Nephron (organoid): ENCODE data around the gene BMERB1.

Experiments used
- H3K27ac Mint-ChIP-seq, 3 experiments: 2 replicates each; pipeline ENCODE4 v1.8.0; 2020; ENCODE audit warnings: mixed read lengths in 3 of 3, mild to moderate bottlenecking in 2 of 3, moderate library complexity in 1 of 3
- H3K27me3 Mint-ChIP-seq: 2 replicates; pipeline ENCODE4 v1.8.0; 2021; ENCODE audit warnings: low read depth, mild to moderate bottlenecking, moderate library complexity, mixed read lengths
- H3K36me3 Mint-ChIP-seq: 2 replicates; pipeline ENCODE4 v1.8.0; 2020; ENCODE audit warnings: low read depth, mixed read lengths
- H3K4me1 Mint-ChIP-seq: 2 replicates; pipeline ENCODE4 v1.8.0; 2020; ENCODE audit warnings: mixed read lengths
- H3K4me3 Mint-ChIP-seq, 3 experiments: 2 replicates each; pipeline ENCODE4 v1.8.0; 2020; ENCODE audit warnings: mild to moderate bottlenecking in 3 of 3, mixed read lengths in 3 of 3, moderate library complexity in 2 of 3
- H3K9me3 Mint-ChIP-seq: 2 replicates; pipeline ENCODE4 v1.8.0; 2020; ENCODE audit warnings: mixed read lengths
- CTCF ChIP-seq, 3 experiments: fragments of 200-600 bp; sonication (generic); IDR thresholded peaks; one replicate each; pipeline ENCODE4 v1.5.0; 2021; ENCODE audit warnings: antibody characterized with exemption in 3 of 3; ENCODE audit not compliant: unreplicated experiment in 3 of 3

BMERB1 gene

DNA sequence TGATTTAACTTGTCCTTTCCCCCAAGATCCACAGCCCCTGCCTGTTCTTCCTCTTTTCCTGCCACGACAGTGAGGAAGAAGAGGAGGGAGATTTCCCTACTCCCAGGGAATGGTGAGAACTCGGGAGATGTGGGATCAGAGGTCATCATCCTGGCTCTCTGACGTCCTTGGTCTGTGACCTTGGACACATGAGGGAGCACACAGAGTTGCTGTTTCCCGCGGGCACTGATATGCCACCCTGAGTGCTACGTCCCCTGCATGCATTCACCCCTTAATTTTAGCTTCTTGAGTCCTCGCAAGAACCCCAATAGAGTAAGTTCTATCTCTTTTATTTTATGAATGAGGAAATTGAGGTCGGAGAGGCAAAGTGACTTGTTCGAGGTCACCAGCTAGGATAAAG is 85.4 kb downstream of the BMERB1 start:
- H3K36me3 Mint-ChIP-seq: peaks cover 9% of the 10 kb centered on the region
- no peak for TF ChIP-seq CTCF (IDR thresholded peaks at IDR 0.05; ENCODE audit: unreplicated experiment in 3 of 3)
- peaks cover 61% of the 10 kb centered on the region for H3K4me1 Mint-ChIP-seq
- H3K9me3 Mint-ChIP-seq: no peaks in the 10 kb centered on the region
- peak overlapping the region in 2 of 3 experiments; percentile 15 to 72 for H3K27ac Mint-ChIP-seq
- peaks cover 9% of the 10 kb centered on the region for H3K27me3 Mint-ChIP-seq
- peak overlapping the region in 1 of 3 experiments; percentile 15 for H3K4me3 Mint-ChIP-seq

DNA sequence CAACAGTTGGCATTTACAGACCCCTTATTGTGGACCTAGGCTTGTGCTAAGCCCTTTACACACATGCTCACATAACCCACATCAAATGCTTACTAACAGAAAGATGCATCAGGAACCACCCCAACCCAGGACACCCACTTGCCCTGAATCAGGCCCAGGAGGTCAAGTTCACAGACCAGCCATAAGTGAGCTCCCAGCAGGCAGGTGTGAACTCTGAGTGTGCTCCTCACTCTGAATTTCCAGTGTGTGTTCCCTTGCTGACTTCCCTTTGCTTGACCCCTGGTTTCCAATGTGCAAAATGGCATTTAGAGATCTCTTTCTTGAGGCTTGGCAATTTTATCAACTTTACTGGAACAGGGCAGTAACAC is 87.0 kb downstream of the BMERB1 start:
- peak overlapping the region; percentile 4 to 84 (median 60) for H3K27ac Mint-ChIP-seq
- H3K27me3 Mint-ChIP-seq: peaks cover 6% of the 10 kb centered on the region
- H3K4me3 Mint-ChIP-seq: no peak overlapping the region
- peaks cover 56% of the 10 kb centered on the region for H3K4me1 Mint-ChIP-seq
- H3K9me3 Mint-ChIP-seq: no peaks in the 10 kb centered on the region
- TF ChIP-seq CTCF (IDR thresholded peaks at IDR 0.05; ENCODE audit: unreplicated experiment in 3 of 3): no peak
- peaks cover 5% of the 10 kb centered on the region for H3K36me3 Mint-ChIP-seq

DNA sequence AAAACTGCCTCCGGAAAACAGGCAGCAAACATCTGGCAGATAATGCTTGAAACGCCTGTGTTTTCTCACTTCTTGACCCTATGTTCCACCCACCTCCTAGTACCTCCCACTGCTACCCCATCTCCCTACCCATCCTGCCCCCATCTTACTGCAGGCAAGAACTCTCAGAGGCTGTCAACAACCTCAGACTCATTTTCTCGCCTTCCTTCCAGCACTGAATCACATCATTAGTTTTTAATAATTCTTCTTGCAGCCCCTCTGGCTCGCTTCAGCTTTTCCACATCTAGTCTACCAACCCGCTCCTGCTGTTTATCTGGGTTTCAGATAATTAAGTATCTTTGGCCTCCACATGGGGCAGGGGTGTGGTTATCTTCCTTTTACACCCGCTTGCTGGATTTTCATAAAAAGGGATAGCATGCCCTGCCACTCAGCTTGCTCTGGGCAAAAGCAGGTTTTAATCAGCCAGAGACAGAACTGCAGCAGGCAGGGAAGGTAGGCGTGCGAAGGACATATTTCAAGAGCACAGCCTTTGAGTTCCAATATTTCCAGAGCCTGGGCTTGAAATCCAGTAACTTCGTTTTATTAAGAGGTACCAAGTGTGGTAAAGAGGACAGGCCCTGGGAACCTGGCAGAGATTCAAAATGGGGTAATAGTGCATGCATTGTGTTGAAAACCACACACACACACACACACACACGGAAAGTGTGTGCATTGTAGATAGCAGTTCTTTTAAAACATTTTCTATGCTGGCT is 87.5 kb downstream of the BMERB1 start:
- peak overlapping the region; percentile 4 to 84 (median 60) for H3K27ac Mint-ChIP-seq
- peaks cover 6% of the 10 kb centered on the region for H3K27me3 Mint-ChIP-seq
- no peak for TF ChIP-seq CTCF (IDR thresholded peaks at IDR 0.05; ENCODE audit: unreplicated experiment in 3 of 3)
- peaks cover 5% of the 10 kb centered on the region for H3K36me3 Mint-ChIP-seq
- H3K4me3 Mint-ChIP-seq: no peak overlapping the region
- peaks cover 56% of the 10 kb centered on the region for H3K4me1 Mint-ChIP-seq
- H3K9me3 Mint-ChIP-seq: no peaks in the 10 kb centered on the region

DNA sequence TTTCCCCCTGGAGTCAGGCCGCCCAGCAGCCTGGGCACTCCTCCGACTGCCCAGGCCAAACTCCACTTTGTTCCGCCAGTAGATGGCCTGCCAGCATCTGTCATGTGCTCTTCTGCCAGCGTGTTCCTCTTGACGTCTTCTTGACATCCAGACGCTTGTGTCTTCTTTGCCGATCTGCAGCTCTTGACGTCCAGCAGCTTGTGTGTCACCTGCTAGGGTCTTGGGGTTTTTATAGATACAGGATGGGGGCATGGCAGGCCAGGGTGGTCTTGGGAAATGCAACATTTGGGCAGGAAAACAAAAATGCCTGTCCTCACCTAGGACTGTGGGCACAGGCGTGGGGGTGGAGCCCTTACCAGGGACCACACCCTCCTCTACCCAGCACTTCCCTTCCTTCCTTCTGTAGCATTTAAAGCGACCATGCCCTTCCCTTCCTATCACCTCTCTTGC is 88.7 kb downstream of the BMERB1 start:
- peaks cover 9% of the 10 kb centered on the region for H3K36me3 Mint-ChIP-seq
- no peak overlapping the region for H3K4me3 Mint-ChIP-seq
- no peak for TF ChIP-seq CTCF (IDR thresholded peaks at IDR 0.05; ENCODE audit: unreplicated experiment in 3 of 3)
- peak overlapping the region in 2 of 3 experiments; percentile 19 to 84 for H3K27ac Mint-ChIP-seq
- no peaks in the 10 kb centered on the region for H3K9me3 Mint-ChIP-seq
- peaks cover 6% of the 10 kb centered on the region for H3K27me3 Mint-ChIP-seq
- peaks cover 54% of the 10 kb centered on the region for H3K4me1 Mint-ChIP-seq

DNA sequence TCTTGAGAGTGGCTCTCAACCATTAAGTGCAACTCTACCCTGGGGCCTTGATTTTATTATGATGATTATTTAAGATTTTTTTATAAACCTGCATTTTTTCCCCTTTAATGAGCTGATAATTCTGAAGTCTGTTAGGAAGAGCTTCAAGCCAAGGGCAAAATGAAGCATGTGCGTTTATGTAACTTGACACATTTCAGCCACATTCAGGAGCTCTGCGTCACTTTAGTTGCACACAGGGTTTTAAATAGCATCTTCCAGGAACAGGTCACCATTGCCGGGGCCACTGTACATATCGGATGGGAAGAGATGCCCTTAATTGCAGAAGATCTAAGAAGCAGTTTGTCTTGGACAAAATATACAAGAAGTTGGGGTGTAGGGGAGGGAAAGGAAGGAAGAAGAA is 89.6 kb downstream of the BMERB1 start:
- Mint-ChIP-seq H3K27ac (no peak overlapping the region), H3K4me1 (peaks cover 46% of the 10 kb centered on the region), H3K36me3 (peaks cover 9% of the 10 kb centered on the region), H3K27me3 (peaks cover 6% of the 10 kb centered on the region), H3K4me3 (no peak overlapping the region), H3K9me3 (no peaks in the 10 kb centered on the region)
- TF ChIP-seq CTCF (IDR thresholded peaks at IDR 0.05; ENCODE audit: unreplicated experiment in 3 of 3): no peak

GRCh38 chr16:15524966-15525365 is 90.6 kb downstream of the BMERB1 start:
- peaks cover 9% of the 10 kb centered on the region for H3K36me3 Mint-ChIP-seq
- H3K4me1 Mint-ChIP-seq: peaks cover 46% of the 10 kb centered on the region
- no peak overlapping the region for H3K4me3 Mint-ChIP-seq
- H3K9me3 Mint-ChIP-seq: no peaks in the 10 kb centered on the region
- peaks cover 6% of the 10 kb centered on the region for H3K27me3 Mint-ChIP-seq
- TF ChIP-seq CTCF (IDR thresholded peaks at IDR 0.05; ENCODE audit: unreplicated experiment in 3 of 3): no peak
- no peak overlapping the region for H3K27ac Mint-ChIP-seq
